Type B pancreatic cell (in vitro differentiated cells): Measurements from ENCODE around the gene TFPI. TPM values are rescaled to one million over a fixed set of nuclear protein-coding genes. Genes with fewer than 3 reads are reported as not detected.
"Not testable (repeated sequence)": the region's sequence is repeated elsewhere in the genome, so short reads cannot be mapped to it uniquely, and the experiment has no call there.

Experiments
- DNase-seq: peaks from one replicate; pipeline ENCODE4 v3.0.0; 2021; ENCODE audit warnings: mixed read lengths; ENCODE audit not compliant: unreplicated experiment; ENCODE audit errors: extremely low spot score
- H3K27ac Mint-ChIP-seq: 2 replicates; pipeline ENCODE4 v1.8.0; 2021; ENCODE audit warnings: mild to moderate bottlenecking, mixed read lengths
- H3K27me3 Mint-ChIP-seq: 2 replicates; pipeline ENCODE4 v1.8.0; 2021; ENCODE audit warnings: mixed read lengths
- H3K36me3 Mint-ChIP-seq: 2 replicates; pipeline ENCODE4 v1.8.0; 2021; ENCODE audit warnings: mixed read lengths
- H3K4me1 Mint-ChIP-seq: one replicate; pipeline ENCODE4 v1.8.0; 2021; ENCODE audit warnings: mixed read lengths; ENCODE audit not compliant: unreplicated experiment
- H3K4me3 Mint-ChIP-seq: 2 replicates; pipeline ENCODE4 v1.8.0; 2021; ENCODE audit warnings: mild to moderate bottlenecking, mixed read lengths
- H3K9me3 Mint-ChIP-seq: 2 replicates; pipeline ENCODE4 v1.8.0; 2021; ENCODE audit warnings: mixed read lengths
- total RNA-seq: library from RNA; stranded (reverse); gene quantifications from 2 replicates; pipeline ENCODE4 v1.2.1, GENCODE V29; 2021; ENCODE audit warnings: low replicate concordance
- TF ChIP-seq, protein P1 (sequence below): fragments of 200-600 bp; sonication (generic); conservative IDR thresholded peaks from 2 replicates; pipeline ENCODE4 v1.5.0; 2021; ENCODE audit warnings: antibody characterized with exemption, mild to moderate bottlenecking

Gene TFPI
- total RNA-seq, 1 donor from 2014 or later = 12.2 TPM

DNA sequence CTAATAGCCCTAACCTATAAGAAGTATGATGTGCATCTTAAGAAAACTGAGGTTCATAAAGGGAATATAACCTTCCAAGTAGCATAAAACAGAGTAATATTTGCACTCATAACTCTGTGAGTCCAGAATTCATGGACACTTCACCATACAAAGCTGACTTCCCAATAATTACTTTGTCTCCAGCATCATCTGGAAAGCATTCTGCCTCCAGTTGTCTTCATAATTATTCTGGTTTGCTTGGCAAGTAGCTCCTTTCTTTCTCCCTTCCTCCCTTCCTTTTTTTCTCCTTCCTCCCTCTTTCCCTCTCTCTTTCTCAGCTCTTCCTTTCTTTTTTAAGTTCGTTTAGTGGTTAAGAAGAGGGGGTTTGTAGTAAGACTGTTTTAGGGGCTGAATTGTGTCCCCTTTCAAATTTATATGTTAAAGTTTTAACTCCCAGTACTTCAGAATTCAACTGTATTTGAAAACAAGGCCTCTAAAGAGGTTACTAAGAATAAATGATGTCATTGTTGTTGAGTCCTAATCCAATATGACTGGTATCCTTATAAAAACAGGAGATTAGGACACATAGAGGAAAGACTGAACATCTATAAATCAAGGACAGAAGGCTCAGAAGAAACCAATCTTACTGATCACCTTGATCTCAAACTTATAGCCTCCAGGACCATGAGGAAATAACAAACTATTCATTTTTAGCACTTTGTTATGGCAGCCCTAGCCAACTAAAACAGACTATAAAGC is 28.9 kb downstream of the TFPI start:
- TF ChIP-seq, protein P1, sequence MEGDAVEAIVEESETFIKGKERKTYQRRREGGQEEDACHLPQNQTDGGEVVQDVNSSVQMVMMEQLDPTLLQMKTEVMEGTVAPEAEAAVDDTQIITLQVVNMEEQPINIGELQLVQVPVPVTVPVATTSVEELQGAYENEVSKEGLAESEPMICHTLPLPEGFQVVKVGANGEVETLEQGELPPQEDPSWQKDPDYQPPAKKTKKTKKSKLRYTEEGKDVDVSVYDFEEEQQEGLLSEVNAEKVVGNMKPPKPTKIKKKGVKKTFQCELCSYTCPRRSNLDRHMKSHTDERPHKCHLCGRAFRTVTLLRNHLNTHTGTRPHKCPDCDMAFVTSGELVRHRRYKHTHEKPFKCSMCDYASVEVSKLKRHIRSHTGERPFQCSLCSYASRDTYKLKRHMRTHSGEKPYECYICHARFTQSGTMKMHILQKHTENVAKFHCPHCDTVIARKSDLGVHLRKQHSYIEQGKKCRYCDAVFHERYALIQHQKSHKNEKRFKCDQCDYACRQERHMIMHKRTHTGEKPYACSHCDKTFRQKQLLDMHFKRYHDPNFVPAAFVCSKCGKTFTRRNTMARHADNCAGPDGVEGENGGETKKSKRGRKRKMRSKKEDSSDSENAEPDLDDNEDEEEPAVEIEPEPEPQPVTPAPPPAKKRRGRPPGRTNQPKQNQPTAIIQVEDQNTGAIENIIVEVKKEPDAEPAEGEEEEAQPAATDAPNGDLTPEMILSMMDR = no peak
- Mint-ChIP-seq H3K27ac (no peak overlapping the region), H3K4me1 (peaks cover 6% of the 10 kb centered on the region), H3K36me3 (peaks cover 10% of the 10 kb centered on the region), H3K27me3 (no peaks in the 10 kb centered on the region), H3K4me3 (no peak overlapping the region), H3K9me3 (peaks cover 6% of the 10 kb centered on the region)
- no peak for DNase-seq

DNA sequence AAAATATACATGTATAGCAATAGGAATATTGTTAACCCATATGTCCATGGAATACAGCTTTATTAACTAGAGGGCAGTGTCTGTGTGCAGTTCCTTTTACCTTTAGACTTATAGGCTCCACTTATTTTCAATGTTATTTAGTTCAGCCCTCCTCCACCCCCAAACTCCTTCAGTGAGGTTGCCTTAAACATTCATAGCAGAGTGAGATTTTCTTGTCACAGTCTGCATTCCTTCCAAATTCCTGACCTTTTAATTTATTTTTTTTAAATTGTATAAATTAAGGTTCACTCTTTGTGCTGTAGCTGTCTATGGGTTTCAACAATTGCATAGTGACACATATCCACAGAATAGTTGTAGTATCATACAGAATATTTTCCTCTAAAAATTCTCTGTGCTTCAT is 30.9 kb downstream of the TFPI start:
- Mint-ChIP-seq H3K4me1 (peaks cover 6% of the 10 kb centered on the region), H3K4me3 (no peak overlapping the region), H3K9me3 (peaks cover 12% of the 10 kb centered on the region), H3K36me3 (peaks cover 16% of the 10 kb centered on the region), H3K27me3 (no peaks in the 10 kb centered on the region), H3K27ac (no peak overlapping the region)
- TF ChIP-seq, protein P1 = no peak
- DNase-seq = no peak

DNA sequence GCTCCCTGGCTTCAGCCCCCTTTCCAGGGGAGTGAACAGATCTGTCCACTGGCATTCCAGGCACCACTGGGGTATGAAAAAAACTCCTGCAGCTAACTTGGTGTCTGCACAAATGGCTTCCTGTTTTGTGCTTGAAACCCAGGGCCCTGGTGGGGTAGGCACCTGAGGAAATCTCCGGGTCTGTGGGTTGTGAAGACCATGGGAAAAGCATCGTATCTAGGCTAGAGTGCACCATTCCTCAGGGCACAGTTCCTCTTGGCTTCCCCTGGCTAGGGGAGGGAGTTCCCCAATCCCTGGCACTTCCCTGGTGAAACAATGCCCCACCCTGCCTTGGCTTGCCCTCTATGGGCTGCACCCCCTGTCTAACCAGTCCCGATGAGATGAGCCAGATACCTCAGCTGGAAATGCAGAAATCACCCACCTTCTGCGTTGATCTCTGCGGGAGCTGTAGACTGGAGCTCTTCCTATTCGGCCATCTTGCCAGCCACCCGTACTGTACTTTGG is 34.1 kb downstream of the TFPI start:
- Mint-ChIP-seq H3K36me3 (peaks cover 16% of the 10 kb centered on the region), H3K9me3 (peaks cover 17% of the 10 kb centered on the region), H3K4me1 (no peaks in the 10 kb centered on the region), H3K27ac (no peak overlapping the region), H3K4me3 (no peak overlapping the region), H3K27me3 (no peaks in the 10 kb centered on the region)
- DNase-seq = no peak
- TF ChIP-seq, protein P1 = no peak

DNA sequence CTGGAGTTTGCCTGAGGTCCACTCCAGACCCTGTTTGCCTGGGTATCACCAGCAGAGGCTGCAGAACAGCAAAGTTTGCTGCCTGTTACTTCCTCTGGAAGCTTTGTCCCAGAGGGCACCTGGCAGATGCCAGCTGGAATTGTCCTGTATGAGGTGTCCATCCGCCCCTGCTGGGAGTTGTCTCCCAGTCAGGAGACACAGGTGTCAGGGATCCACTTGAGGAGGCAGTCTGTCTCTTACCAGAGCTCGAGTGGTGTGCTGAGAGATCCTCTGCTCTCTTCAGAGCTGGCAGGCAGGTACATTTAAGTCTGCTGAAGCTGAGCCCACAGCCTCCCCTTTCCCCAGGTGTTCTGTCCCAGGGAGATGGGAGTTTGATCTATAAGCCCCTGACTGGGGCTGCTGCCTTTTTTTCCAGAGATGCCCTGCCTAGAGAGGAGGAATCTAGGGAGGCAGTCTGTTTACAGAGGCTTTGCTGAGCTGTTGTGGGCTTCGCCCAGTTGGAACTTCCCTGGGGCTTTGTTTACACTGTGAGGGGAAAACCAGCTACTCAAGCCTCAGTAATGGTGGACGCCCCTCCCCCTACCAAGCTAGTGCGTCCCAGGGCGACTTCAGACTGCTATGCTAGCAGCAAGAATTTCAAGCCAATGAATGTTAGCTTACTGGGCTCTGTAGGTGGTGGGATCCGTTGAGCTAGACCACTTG is 34.7 kb downstream of the TFPI start:
- no peaks in the 10 kb centered on the region for H3K4me1 Mint-ChIP-seq
- no peak for DNase-seq
- peaks cover 17% of the 10 kb centered on the region for H3K9me3 Mint-ChIP-seq
- H3K4me3 Mint-ChIP-seq = no peak overlapping the region
- H3K27me3 Mint-ChIP-seq = no peaks in the 10 kb centered on the region
- peaks cover 16% of the 10 kb centered on the region for H3K36me3 Mint-ChIP-seq
- H3K27ac Mint-ChIP-seq = no peak overlapping the region
- TF ChIP-seq, protein P1 = no peak

DNA sequence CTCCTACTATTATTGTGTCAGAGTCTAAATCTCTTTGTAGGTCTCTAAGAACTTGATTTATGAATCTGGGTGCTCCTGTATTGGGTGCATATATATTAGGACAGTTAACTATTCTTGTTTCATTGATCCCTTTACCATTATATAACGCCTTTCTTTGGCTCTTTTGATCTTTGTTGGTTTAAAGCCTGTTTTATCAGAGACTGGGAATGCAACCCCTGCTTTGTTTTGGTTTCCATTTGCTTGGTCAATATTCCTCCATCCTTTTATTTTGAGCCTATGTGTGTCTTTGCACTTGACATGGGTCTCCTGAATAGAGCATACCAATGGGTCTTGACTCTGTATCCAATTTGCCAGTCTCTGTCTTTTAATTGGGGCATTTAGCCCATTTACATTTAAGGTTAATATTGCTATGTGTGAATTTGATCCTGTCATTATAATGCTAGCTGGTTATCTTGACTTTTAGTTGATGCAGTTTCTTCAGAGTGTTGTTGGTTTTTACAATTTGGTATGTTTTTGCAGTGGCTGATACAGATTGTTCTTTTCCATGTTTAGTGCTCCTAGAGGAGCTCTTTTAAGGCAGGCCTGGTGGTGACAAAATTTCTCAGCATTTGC is 36.4 kb downstream of the TFPI start:
- not testable (repeated sequence) for H3K4me1 Mint-ChIP-seq, H3K27ac Mint-ChIP-seq, H3K27me3 Mint-ChIP-seq, H3K4me3 Mint-ChIP-seq, DNase-seq
- Mint-ChIP-seq H3K9me3 (peaks cover 21% of the 10 kb centered on the region), H3K36me3 (peaks cover 16% of the 10 kb centered on the region)

DNA sequence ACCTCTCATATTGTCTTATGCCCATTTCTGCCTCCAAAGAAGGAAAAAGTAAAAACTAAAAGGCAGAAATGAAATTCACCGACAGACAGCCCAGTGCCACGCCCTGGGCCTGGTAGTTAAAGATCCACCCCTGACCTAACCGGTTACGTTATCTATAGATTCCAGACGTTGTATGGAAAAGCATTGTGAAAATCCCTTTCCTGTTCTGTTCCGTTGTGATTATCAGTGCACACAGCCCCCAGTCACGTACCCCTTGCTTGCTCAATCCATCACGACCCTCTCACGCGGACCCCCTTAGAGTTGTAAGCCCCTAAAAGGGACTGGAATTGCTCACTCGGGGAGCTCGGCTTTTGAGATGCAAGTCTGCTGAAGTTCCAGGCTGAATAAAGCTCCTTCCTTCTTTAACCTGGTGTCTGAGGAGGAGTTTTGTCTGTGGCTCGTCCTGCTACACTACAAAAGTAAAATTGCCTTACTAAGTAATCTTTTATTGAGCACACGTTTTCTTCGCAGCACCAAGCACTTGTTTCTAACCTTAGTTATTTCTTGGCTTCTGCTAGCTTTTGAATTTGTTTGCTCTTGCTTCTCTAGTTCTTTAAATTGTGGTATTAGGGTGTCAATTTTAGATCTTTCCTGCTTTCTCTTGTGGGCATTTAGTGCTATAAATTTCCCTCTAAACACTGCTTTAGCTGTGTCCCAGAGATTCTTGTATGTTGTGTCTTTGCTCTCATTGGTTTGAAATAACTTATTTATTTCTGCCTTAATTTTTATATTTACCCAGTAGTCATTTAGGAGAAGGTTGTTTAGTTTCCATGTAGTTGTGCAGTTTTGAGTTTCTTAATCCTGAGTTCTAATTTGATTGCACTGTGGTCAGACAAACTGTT is 37.4 kb downstream of the TFPI start:
- not testable (repeated sequence) for H3K4me1 Mint-ChIP-seq, H3K27ac Mint-ChIP-seq, DNase-seq, H3K4me3 Mint-ChIP-seq, H3K27me3 Mint-ChIP-seq
- peaks cover 11% of the 10 kb centered on the region for H3K36me3 Mint-ChIP-seq
- peaks cover 21% of the 10 kb centered on the region for H3K9me3 Mint-ChIP-seq
